HG03139 (cell line): ENCODE data around the gene CCDC12.

Source experiments
- ATAC-seq: cut with Tn5 transposase; IDR thresholded peaks from one replicate; pipeline ENCODE4 v1.9.1; 2021; ENCODE audit not compliant: unreplicated experiment

The CCDC12 gene

DNA sequence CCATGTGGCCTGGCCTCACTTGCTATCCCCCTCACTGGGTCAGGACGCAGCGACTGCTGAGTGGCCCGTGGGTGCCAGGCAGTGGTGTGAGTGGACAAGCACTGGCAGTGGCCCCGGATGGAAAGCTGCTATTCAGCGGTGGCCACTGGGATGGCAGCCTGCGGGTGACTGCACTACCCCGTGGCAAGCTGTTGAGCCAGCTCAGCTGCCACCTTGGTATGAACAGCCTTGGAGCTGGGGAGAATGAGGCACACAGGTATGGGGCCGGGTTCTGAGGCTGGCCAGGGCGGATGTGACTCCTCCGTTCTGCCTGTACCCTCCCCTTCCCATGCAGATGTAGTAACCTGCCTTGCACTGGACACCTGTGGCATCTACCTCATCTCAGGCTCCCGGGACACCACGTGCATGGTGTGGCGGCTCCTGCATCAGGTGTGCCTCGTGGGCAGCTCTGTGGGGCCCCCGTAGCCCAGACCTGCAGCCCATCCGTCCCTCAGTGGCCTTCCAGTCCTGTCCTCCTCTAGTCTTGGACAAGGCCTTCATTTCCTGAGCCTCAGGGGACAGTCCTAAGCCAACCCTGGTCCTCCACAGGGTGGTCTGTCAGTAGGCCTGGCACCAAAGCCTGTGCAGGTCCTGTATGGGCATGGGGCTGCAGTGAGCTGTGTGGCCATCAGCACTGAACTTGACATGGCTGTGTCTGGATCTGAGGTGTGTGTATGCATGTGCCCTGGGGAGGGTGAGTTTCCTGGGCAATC is 31.1 kb upstream of the CCDC12 start:
- no peak for ATAC-seq

GRCh38 chr3:47007001-47007400 is 30.5 kb upstream of the CCDC12 start:
- no peak for ATAC-seq

DNA sequence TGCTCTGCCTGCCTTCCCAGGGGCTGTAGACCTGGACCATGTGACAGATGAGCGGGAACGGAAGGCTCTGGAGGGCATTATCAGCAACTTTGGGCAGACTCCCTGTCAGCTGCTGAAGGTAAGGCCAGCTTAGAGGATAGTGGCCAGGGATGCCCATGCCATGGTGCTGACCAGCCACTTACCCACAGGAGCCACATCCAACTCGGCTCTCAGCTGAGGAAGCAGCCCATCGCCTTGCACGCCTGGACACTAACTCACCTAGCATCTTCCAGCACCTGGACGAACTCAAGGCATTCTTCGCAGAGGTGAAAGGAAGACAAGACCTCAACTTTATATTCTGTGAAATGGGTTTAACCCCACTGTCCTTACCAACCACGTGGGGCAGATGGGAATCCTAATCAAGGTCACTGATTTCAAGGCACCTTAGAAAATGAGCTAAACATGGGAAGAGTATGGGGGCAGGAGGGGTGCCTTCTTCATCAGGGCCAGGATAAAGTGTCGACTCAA is 29.7 kb upstream of the CCDC12 start:
- no peak for ATAC-seq

DNA sequence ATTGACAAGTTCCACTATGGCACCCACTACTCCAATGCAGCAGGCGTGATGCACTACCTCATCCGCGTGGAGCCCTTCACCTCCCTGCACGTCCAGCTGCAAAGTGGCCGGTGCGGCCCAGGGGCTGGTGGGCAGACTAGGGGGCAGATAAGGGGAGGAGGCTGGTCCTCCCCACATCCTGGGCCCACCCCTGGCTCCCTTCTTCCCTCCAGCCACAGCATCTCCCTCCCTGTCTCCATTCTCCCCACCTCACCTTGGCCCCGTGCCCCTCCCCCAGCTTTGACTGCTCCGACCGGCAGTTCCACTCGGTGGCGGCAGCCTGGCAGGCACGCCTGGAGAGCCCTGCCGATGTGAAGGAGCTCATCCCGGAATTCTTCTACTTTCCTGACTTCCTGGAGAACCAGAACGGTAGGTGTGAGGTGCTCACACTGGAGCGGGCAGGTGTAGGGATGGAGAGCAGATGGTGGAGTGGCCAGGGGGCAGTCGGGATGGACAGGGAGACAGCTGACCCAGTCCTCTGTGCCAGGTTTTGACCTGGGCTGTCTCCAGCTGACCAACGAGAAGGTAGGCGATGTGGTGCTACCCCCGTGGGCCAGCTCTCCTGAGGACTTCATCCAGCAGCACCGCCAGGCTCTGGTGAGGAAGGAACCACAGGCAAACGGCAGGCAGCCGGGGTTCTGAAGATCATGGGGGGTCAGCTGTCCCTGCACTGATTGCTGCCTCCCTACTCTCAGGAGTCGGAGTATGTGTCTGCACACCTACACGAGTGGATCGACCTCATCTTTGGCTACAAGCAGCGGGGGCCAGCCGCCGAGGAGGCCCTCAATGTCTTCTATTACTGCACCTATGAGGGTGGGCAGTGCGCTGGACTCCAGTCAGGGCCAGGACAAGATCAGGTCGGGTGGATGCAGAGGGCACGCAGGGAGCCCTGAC is 28.9 kb upstream of the CCDC12 start:
- no peak for ATAC-seq

- no peak for ATAC-seq
Measured at GRCh38 chr3:47004369-47005211, 28.0 kb upstream of the CCDC12 start.

- no peak for ATAC-seq
Measured at GRCh38 chr3:47003461-47004368, 27.2 kb upstream of the CCDC12 start.

- ATAC-seq, result no peak
Measured at GRCh38 chr3:47003056-47003410, 26.5 kb upstream of the CCDC12 start.

- no peak for ATAC-seq
Measured at GRCh38 chr3:47002171-47003055, 25.9 kb upstream of the CCDC12 start.

DNA sequence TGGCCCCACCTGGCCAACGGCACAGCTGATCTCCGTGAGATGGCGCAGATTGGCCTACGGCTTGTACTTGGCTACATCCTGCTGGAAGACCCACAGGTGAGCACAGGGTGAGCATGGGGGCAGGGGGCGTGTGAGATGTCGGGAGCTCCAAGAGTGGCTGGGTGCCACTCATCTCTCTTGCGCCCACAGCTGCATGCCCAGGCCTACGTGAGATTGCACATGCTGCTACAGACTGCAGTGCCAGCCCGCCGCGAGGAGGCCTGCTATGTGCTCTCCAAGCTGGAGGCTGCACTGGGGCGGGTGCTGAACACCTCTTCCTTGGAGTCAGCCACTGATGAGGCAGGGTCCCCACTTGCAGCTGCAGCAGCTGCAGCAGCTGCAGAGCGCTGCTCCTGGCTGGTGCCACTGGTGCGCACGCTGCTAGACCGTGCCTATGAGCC is 25.2 kb upstream of the CCDC12 start:
- no peak for ATAC-seq

DNA sequence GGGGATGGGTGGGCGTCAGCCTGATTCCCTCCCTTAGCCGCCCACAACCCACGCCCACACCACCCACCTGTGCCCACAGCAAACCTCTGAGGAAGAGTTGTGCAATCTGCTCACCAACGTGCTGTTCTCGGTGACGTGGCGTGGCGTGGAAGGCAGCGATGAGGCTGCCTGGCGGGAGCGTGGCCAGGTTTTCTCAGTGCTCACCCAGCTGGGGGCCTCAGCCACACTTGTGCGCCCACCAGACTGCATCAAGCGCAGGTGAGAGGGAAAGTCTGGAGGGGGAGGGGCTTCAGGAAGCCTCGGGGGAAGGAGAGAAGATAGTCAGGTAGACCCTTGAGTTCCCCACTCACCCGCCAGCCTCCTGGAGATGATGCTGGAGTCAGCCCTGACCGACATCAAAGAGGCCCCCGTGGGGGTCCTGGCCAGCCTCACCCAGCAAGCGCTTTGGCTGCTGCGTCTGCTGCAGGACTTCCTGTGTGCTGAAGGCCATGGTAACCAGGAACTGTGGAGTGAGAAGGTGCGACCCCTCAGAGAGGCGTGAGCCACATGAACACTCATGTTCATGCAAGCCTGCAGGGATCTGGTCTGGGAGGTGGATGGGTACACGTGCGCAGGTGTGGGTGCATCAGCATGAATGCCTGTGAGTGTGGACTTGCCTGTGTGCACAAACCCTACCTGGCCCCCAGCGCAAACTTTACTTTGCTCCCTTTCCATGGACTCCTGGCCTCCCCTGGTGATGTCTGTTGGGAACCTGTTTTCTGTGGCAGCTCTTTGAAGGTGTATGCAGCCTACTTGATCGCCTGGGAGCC is 24.6 kb upstream of the CCDC12 start:
- ATAC-seq, result no peak

DNA sequence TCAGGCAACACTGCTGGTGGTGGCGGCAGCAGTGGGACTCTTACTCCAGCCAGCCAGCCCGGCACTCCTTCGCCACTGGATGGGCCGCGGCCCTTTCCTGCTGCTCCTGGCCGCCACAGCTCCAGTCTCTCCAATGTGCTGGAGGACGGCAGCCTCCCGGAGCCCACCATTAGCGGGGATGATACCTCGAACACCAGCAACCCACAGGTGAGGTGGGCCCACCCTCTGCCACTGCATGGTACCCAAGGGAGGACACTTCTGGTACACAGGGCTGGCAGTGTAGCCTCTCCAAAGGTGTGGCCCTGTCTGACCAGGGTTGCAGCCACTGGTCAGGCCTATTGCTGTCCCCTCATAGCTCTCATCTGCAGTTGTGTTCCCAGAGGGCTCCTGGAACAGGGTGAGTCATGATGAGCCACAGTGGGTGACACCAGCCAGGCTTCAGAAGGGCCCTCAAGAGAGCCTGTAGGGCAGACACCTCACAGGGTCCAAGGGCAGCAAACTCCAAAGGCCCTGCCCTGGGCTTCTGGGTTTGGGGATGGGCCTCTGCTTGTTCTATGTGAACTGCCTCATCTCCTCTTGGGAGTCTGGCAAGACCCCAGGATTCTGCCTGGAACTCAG is 23.8 kb upstream of the CCDC12 start:
- no peak for ATAC-seq

- ATAC-seq, result no peak
Measured at GRCh38 chr3:46999516-47000197, 23.1 kb upstream of the CCDC12 start.

GRCh38 chr3:46998852-46999515 is 22.4 kb upstream of the CCDC12 start:
- no peak for ATAC-seq

DNA sequence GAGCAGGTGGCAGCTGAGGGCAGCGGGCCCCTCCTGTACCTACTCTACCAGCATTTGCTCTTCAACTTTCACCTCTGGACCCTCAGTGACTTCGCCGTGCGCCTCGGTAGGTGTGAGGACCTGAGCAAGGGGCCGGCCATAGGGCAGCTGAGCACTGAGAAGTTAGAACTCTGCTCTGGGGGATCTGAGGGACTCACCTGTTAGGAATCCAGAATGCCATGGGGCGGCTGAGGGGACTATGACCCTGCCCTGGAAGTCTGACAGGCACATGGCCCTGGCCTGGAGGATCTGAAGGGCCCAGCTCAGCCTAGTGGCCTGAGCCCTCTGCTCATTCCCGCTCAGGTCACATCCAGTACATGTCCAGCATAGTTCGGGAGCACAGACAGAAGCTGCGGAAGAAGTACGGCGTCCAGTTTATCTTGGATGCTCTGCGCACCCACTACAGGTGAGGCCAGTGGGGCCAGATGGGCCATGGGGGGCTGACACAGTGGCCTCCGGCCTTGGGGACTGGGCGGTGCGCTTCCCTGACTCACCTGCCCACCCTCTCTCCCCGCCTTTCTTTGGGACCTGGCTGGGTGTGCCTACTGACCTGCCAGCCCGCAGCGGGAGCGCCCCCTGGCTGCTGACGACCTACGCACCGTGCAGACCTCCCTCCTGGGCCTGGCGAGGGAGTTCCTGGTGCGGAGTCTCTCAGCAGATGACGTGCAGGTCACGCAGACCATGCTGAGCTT is 21.7 kb upstream of the CCDC12 start:
- no peak for ATAC-seq

DNA sequence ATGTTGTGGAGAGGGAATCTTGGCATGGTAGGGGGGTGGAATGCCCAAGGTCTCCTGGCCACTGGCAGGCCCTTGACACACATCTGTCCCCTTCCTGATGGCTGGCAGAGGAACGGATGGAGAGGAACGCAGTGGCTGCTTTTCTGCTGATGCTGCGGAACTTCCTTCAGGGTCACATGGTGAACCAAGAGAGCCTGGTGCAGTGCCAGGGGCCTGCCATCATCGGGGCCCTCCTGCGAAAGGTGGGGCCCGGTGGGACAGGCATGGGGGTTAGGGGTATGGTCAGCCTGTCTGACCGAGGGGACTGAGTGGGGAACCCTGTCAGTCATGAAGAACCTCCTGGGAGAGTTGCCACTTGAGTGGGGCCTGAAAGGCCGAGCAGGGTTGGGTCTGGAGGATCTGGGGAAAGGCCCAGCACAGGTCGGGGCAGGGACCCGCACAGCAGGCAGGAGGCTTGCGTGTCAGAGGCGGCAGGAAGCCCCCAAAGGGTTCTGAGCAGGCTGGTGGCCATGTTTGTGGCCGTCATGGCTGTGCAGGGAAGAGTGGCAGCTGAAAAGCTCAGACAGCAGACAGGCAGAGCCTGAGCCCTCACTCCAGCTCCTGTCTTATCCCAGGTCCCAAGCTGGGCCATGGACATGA is 21.0 kb upstream of the CCDC12 start:
- ATAC-seq, result no peak
